GM23248 (cell line): ENCODE data around the gene SUSD4. TPM values are rescaled to one million over a fixed set of nuclear protein-coding genes. Genes with fewer than 3 reads are reported as not detected.

Experiments
- DNase-seq: peaks from one replicate; pipeline ENCODE4 v3.0.0-alpha.2; 2015
- H2AFZ ChIP-seq: fragments of 200-600 bp; sonication (generic); 2 replicates; pipeline ENCODE4 v1.6.1; 2016; ENCODE audit warnings: antibody characterized with exemption
- H3F3A ChIP-seq: fragments of 200-600 bp; sonication (generic); 2 replicates; pipeline ENCODE4 v1.6.1; 2016; ENCODE audit warnings: mild to moderate bottlenecking, antibody characterized with exemption, mixed run types; ENCODE audit not compliant: insufficient read depth
- H3K27ac ChIP-seq: fragments of 200-600 bp; sonication (generic); 2 replicates; pipeline ENCODE4 v1.5.1; 2016; ENCODE audit warnings: mild to moderate bottlenecking
- H3K27me3 ChIP-seq: fragments of 200-600 bp; sonication (generic); replicated peaks from 2 replicates; pipeline ENCODE4 v1.6.1; 2016; ENCODE audit warnings: mild to moderate bottlenecking; ENCODE audit not compliant: insufficient read depth
- H3K36me3 ChIP-seq: fragments of 200-600 bp; sonication (generic); 2 replicates; pipeline ENCODE4 v1.6.1; 2016; ENCODE audit warnings: low read depth, mild to moderate bottlenecking
- H3K4me1 ChIP-seq: fragments of 200-600 bp; sonication (generic); 2 replicates; pipeline ENCODE4 v1.6.1; 2016; ENCODE audit warnings: mild to moderate bottlenecking; ENCODE audit not compliant: insufficient read depth
- H3K4me2 ChIP-seq: fragments of 200-600 bp; sonication (generic); one replicate; pipeline ENCODE4 v1.6.1; 2016; ENCODE audit warnings: mild to moderate bottlenecking; ENCODE audit not compliant: unreplicated experiment
- H3K4me3 ChIP-seq: fragments of 200-600 bp; sonication (generic); 2 replicates; pipeline ENCODE4 v1.5.1; 2016; ENCODE audit warnings: mild to moderate bottlenecking
- H3K79me2 ChIP-seq: fragments of 200-600 bp; sonication (generic); 2 replicates; pipeline ENCODE4 v1.6.1; 2016; ENCODE audit warnings: mild to moderate bottlenecking; ENCODE audit not compliant: insufficient read depth
- H3K9ac ChIP-seq: fragments of 200-600 bp; sonication (generic); 2 replicates; pipeline ENCODE4 v1.6.1; 2016; ENCODE audit warnings: mild to moderate bottlenecking
- H3K9me2 ChIP-seq: fragments of 200-600 bp; sonication (generic); 2 replicates; pipeline ENCODE4 v1.6.1; 2016; ENCODE audit warnings: mixed run types, mild to moderate bottlenecking, moderate library complexity; ENCODE audit not compliant: insufficient read depth
- H3K9me3 ChIP-seq: fragments of 200-600 bp; sonication (generic); one replicate; pipeline ENCODE4 v1.6.1; 2017; ENCODE audit warnings: low read depth
- H4K20me1 ChIP-seq: fragments of 200-600 bp; sonication (generic); 2 replicates; pipeline ENCODE4 v1.6.0; 2016; ENCODE audit not compliant: insufficient read depth
- EZH2 ChIP-seq: fragments of 200-600 bp; sonication (generic); IDR thresholded peaks from 2 replicates; pipeline ENCODE4 v1.6.1; 2018; ENCODE audit warnings: antibody characterized with exemption, mild to moderate bottlenecking; ENCODE audit not compliant: insufficient read depth, poor library complexity, severe bottlenecking
- EZH2phosphoT487 ChIP-seq: fragments of 200-600 bp; sonication (generic); IDR thresholded peaks from 2 replicates; pipeline ENCODE4 v1.6.1; 2018; ENCODE audit warnings: antibody characterized with exemption, moderate library complexity, mild to moderate bottlenecking, low read depth; ENCODE audit not compliant: insufficient read depth
- WGBS, 2 experiments: methylation state at CpG; one replicate each; pipeline ENCODE4 v1.1.6; 2015 to 2017; ENCODE audit warnings: low lambda C conversion rate in 2 of 2, low coverage in 1 of 2; ENCODE audit errors: missing lambda C conversion rate in 2 of 2; 5-methylcytosine and 5-hydroxymethylcytosine counted together
- in situ Hi-C: fragments of 300-500 bp; cut with MboI; formaldehyde crosslinking; loops from 2 replicates; pipeline ENCODE4 v1.15.0; 2020
- polyA plus RNA-seq: library from polyadenylated mRNA; unstranded; fragments of >200 nt; fragmentation: Nextera tagmentation; extraction: Ambion mirVana; gene quantifications from 2 replicates; pipeline ENCODE4 v1.2.1, GENCODE V29; 2016
- total RNA-seq: library from RNA; depleted of rRNA; stranded (reverse); fragments of >200 nt; shearing (Covaris generic); gene quantifications from 2 replicates; pipeline ENCODE4 v1.2.3, GENCODE V29; 2014

Gene SUSD4
- total and polyA plus RNA-seq, 2 experiments from 2014 or later, result 1.1 to 3.9 TPM

DNA sequence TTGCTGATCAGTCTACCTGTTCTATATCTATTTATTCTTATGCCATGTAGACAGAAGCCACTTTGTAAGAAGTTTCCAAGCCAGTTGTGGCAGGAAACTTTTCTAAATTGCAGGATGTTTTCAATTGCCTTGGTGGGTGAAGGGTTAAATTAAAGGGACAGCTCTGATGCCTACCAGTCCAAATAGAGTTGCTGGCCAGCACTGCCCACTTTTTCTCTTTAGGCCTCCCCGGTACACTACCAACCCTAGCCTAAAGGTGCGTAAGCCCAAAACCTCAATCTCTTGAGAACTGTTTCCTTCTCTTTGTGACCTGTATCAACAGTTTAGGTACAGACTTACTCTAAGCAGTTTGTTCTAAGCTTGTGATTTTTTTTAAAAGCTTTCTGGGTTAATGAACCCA, 15.5 kb downstream of the SUSD4 start:
- H3K9ac ChIP-seq, result no peak overlapping the region
- H3K27ac ChIP-seq, result no peak overlapping the region
- no peak overlapping the region for H2AFZ ChIP-seq
- H3K4me2 ChIP-seq, result no peak overlapping the region
- H3K4me1 ChIP-seq, result no peaks in the 10 kb centered on the region
- WGBS, 2 experiments, result 93 to 97% methylated on average over 2 of the region's 2 CpGs
- no peaks in the 10 kb centered on the region for H3K79me2 ChIP-seq
- no peaks in the 10 kb centered on the region for H3K9me3 ChIP-seq
- no peaks in the 10 kb centered on the region for H3F3A ChIP-seq
- in situ Hi-C loops, result no loop called here
- TF ChIP-seq EZH2phosphoT487 (no peak), EZH2 (no peak)
- H3K4me3 ChIP-seq, result no peak overlapping the region
- no peaks in the 10 kb centered on the region for H3K9me2 ChIP-seq
- peaks cover 24% of the 10 kb centered on the region for H3K27me3 ChIP-seq
- H3K36me3 ChIP-seq, result no peaks in the 10 kb centered on the region
- no peaks in the 10 kb centered on the region for H4K20me1 ChIP-seq
- DNase-seq, result no peak

- H3K79me2 ChIP-seq, result no peaks in the 10 kb centered on the region
- WGBS, 2 experiments, result 71 to 76% methylated on average over 4 of the region's 4 CpGs
- no peak overlapping the region for H2AFZ ChIP-seq
- H3K27me3 ChIP-seq, result peaks cover 16% of the 10 kb centered on the region
- no peak for TF ChIP-seq EZH2
- no peak for TF ChIP-seq EZH2phosphoT487
- no peak overlapping the region for H3K9ac ChIP-seq
- no peaks in the 10 kb centered on the region for H3K36me3 ChIP-seq
- H3K4me3 ChIP-seq, result no peak overlapping the region
- H3K4me2 ChIP-seq, result no peak overlapping the region
- in situ Hi-C loops, result no loop called here
- no peak for DNase-seq
- H3F3A ChIP-seq, result no peaks in the 10 kb centered on the region
- no peaks in the 10 kb centered on the region for H3K9me3 ChIP-seq
- no peaks in the 10 kb centered on the region for H3K4me1 ChIP-seq
- H3K9me2 ChIP-seq, result no peaks in the 10 kb centered on the region
- no peaks in the 10 kb centered on the region for H4K20me1 ChIP-seq
- H3K27ac ChIP-seq, result no peak overlapping the region
Observed at GRCh38 chr1:223347583-223347982, 16.4 kb downstream of the SUSD4 start.

DNA sequence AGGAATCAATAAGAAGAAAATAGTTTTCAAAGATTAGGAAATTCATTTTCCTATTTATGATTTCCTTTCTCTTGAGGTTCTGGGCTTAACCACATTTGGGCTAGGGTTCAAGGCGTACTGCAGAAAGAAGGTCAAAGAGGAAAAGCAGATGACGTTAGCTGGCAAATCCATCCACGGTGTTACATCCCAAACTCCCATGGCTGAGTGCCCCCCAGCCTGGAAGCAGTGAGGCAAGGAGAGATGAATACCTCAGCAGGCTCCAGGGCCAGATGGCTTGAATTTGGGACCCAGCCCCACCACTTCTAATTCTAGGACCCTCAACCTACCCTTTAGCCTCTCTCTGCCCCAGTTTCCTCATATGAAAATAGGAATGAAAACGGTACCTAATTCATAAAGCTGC, 17.7 kb downstream of the SUSD4 start:
- Histone ChIP-seq H3K4me2 (no peak overlapping the region), H3K4me3 (no peak overlapping the region), H3F3A (no peaks in the 10 kb centered on the region), H4K20me1 (no peaks in the 10 kb centered on the region), H2AFZ (no peak overlapping the region), H3K27me3 (0 out of 2 replicates have a peak, but pooled peaks cover 7% of the 10 kb centered on the region), H3K9me2 (no peaks in the 10 kb centered on the region), H3K4me1 (no peaks in the 10 kb centered on the region), H3K36me3 (no peaks in the 10 kb centered on the region), H3K9ac (no peak overlapping the region), H3K27ac (no peak overlapping the region), H3K9me3 (no peaks in the 10 kb centered on the region), H3K79me2 (no peaks in the 10 kb centered on the region)
- in situ Hi-C loops, result no loop called here
- TF ChIP-seq EZH2phosphoT487, result no peak
- TF ChIP-seq EZH2, result no peak
- WGBS, 2 experiments, result 89 to 90% methylated on average over 4 of the region's 4 CpGs
- DNase-seq, result no peak

GRCh38 chr1:223345720-223346119, 18.3 kb downstream of the SUSD4 start:
- Histone ChIP-seq H3K4me1 (no peaks in the 10 kb centered on the region), H3F3A (no peaks in the 10 kb centered on the region), H3K9me2 (no peaks in the 10 kb centered on the region), H2AFZ (no peak overlapping the region), H3K27ac (no peak overlapping the region), H3K4me3 (no peak overlapping the region), H3K27me3 (0 out of 2 replicates have a peak, but pooled peaks cover 2% of the 10 kb centered on the region), H3K79me2 (no peaks in the 10 kb centered on the region), H3K4me2 (no peak overlapping the region), H3K9ac (no peak overlapping the region), H3K9me3 (no peaks in the 10 kb centered on the region), H3K36me3 (no peaks in the 10 kb centered on the region), H4K20me1 (no peaks in the 10 kb centered on the region)
- 71 to 76% methylated on average over 4 of the region's 4 CpGs for WGBS, 2 experiments
- in situ Hi-C loops, result no loop called here
- TF ChIP-seq EZH2, result no peak
- no peak for TF ChIP-seq EZH2phosphoT487
- DNase-seq, result no peak

- H3K4me3 ChIP-seq, result no peak overlapping the region
- H3K27me3 ChIP-seq, result no peaks in the 10 kb centered on the region
- H3K9me3 ChIP-seq, result no peaks in the 10 kb centered on the region
- in situ Hi-C loops, result no loop called here
- H3K4me1 ChIP-seq, result no peaks in the 10 kb centered on the region
- no peaks in the 10 kb centered on the region for H4K20me1 ChIP-seq
- DNase-seq, result no peak
- H2AFZ ChIP-seq, result no peak overlapping the region
- no peak overlapping the region for H3K9ac ChIP-seq
- H3K27ac ChIP-seq, result no peak overlapping the region
- H3K79me2 ChIP-seq, result no peaks in the 10 kb centered on the region
- WGBS, 2 experiments, result 38 to 44% methylated on average over 6 of the region's 6 CpGs
- no peaks in the 10 kb centered on the region for H3K36me3 ChIP-seq
- no peaks in the 10 kb centered on the region for H3K9me2 ChIP-seq
- no peaks in the 10 kb centered on the region for H3F3A ChIP-seq
- H3K4me2 ChIP-seq, result no peak overlapping the region
- TF ChIP-seq EZH2, result no peak
- no peak for TF ChIP-seq EZH2phosphoT487
Observed at GRCh38 chr1:223344491-223344890, 19.5 kb downstream of the SUSD4 start.
